A673 (cell line): ENCODE results near the gene ROCK1.

Experiments
- CTCF ChIP-seq: fragments of 300-800, 200-600 bp; sonication (generic); conservative IDR thresholded peaks from 2 replicates; pipeline ENCODE4 v1.5.1; 2017; ENCODE audit warnings: low read depth, mild to moderate bottlenecking, antibody characterized with exemption, low read length, moderate library complexity, mixed read lengths
- EZH2 ChIP-seq: fragments of 200-600 bp; sonication (generic); IDR thresholded peaks from 2 replicates; pipeline ENCODE4 v1.6.1; 2017; ENCODE audit warnings: borderline replicate concordance, low read depth, mild to moderate bottlenecking, mixed read lengths, antibody characterized with exemption, low read length; ENCODE audit not compliant: poor library complexity, severe bottlenecking

GRCh38 chr18:21093133-21093532 lies 18.5 kb downstream of the ROCK1 start:
- TF ChIP-seq CTCF (no peak), EZH2 (no peak)
